ENCODE data around the gene ADAM23. TPM values are rescaled to one million over a fixed set of nuclear protein-coding genes. Genes with fewer than 3 reads are reported as not detected.
"Not testable (repeated sequence)": the region's sequence is repeated elsewhere in the genome, so short reads cannot be mapped to it uniquely, and the experiment has no call there.

Gene ADAM23
- polyA plus RNA-seq, 2 of the 4 experiments (the other 2 are of a cell fraction): 6.1 to 7.8 TPM

DNA sequence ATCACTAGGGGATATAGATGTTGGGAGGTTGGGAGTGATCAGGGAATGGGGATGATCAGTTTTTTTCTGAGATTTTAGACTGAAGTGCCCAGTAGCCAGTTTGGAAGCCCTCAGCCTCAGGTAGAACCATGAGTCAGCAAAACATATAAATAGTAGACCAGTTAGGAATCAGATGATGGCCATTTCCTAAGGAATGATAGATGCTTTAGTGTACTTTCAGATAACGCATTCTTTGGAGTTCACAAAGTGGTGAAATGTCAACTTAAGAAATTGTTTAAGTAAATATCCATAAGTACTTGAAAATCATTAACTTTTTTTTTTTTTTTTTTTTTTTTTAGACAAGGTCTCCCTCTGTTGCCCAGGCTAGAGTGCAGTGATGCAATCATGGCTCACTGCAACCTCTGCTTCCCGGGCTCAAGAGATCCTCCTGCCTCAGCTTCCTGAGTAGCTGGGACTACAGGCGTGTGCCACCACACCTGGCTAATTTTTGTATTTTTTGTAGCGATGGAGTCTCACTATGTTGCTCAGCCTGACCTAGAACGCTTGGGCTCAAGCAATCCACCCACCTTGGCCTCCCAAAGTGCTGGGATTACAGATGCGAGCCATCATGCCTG lies 40.3 kb upstream of the ADAM23 start:
- TF ChIP-seq NFE2L2 (conservative IDR thresholded peaks at IDR 0.05; ENCODE audit: low read length): peak; percentile 79
- peak; percentile 97 for TF ChIP-seq MAFK (IDR thresholded peaks at IDR 0.05; ENCODE audit: partially characterized antibody)
- peak; percentile 34; a peak in 2 of 4 replicates for TF ChIP-seq CEBPB (IDR thresholded peaks at IDR 0.05)
- peak; percentile 30; the same call in 1 of the 2 replicates for TF ChIP-seq GATA3 (IDR thresholded peaks at IDR 0.05; ENCODE audit: borderline replicate concordance)
- H3K4me3 ChIP-seq, H3K9me3 ChIP-seq, POLR2A ChIA-PET, FAIRE-seq, CTCF ChIA-PET, H3K4me1 ChIP-seq: not testable (repeated sequence)
- Histone ChIP-seq H3K4me2 (peak overlapping the region; percentile 10; the same call in 1 of the 3 replicates), H3K27ac (peak overlapping the region in 1 of 2 experiments; percentile 59; a peak in 2 of 6 replicates)
- WGBS (ENCODE audit: missing lambda C conversion rate): 61% methylated on average over 6 of the region's 6 CpGs
- ATAC-seq: peak in 1 of 2 experiments; percentile 73; a peak in 3 of 6 replicates
- peak; percentile 4 to 52 for DNase-seq (ENCODE audit: low read depth in 1 of 2, low spot score in 1 of 2)

DNA sequence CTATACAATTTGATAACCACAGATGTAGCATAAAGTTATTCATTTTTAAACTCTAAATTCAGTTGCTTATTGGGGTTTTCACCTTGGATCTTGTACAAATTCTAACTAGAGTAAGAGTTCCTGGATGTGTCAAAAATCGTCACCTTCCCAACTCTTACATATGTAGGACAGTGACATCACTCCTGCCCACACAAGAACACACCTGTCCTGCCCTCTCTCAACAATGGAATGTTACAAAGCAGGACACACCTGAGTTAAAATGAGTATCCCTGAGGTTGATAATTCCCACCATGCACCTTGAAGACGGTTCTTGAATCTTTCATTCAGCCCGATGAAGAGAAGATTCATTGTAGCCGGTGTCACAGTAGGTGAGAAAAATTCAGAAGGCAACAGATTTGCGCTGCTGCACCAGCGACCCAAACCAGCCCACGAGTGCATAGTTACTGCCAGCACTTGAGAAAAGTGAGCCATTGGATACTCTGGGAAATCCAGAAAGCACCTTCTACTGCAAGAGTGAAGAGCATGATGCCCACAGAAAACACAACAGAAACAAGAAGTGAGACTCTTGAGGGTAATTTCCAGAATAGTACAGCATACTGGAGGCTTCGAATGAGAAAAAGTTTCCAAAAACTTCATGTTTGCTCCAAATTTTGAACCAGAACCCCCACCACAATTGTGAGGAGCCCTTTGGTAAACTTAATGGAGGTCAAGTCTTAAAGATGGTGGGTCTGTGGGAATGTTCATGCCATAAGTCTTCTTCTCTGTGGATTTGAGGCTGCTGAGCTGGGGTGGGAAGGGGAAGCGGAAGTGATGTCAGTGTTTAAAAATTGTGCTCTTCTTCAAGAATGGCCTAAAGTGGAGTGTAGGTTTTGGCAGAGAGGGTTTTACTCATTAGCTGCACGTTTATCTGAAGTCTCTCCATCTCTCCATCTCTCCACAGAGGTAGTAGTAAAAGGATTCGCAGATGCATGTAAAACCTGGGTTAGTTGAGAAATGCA lies 34.7 kb upstream of the ADAM23 start:
- H3K4me3 ChIP-seq: no peak overlapping the region
- DNase-seq (ENCODE audit: low read depth in 1 of 2, low spot score in 1 of 2) (no peak), FAIRE-seq (no peak), ATAC-seq (no peak)
- H3K4me1 ChIP-seq: no peaks in the 10 kb centered on the region
- H3K9me3 ChIP-seq: no peaks in the 10 kb centered on the region
- WGBS (ENCODE audit: missing lambda C conversion rate): 48% methylated on average over 11 of the region's 11 CpGs
- ChIA-PET POLR2A (no interaction called here), CTCF (no interaction called here)
- no peak overlapping the region for H3K4me2 ChIP-seq
- TF ChIP-seq ZNF302 (CRISPR knock-in tag; IDR thresholded peaks at IDR 0.05): no peak
- no peak for TF ChIP-seq FOXS1 (CRISPR knock-in tag; IDR thresholded peaks at IDR 0.05)
- TF ChIP-seq EHF (CRISPR knock-in tag; IDR thresholded peaks at IDR 0.05): no peak
- no peak for TF ChIP-seq TFCP2L1 (CRISPR knock-in tag; IDR thresholded peaks at IDR 0.05)
- TF ChIP-seq TP53 (CRISPR knock-in tag; IDR thresholded peaks at IDR 0.05): no peak
- no peak for TF ChIP-seq MAZ (IDR thresholded peaks at IDR 0.05; ENCODE audit: borderline replicate concordance, low read depth, low read length)
- TF ChIP-seq HDAC2 (IDR thresholded peaks at IDR 0.05): no peak
- TF ChIP-seq POLR2A (IDR thresholded peaks at IDR 0.05; ENCODE audit: low read length): no peak
- no peak for TF ChIP-seq JUNB (IDR thresholded peaks at IDR 0.05)
- no peak for TF ChIP-seq SREBF2 (IDR thresholded peaks at IDR 0.05)
- no peak for TF ChIP-seq HOXB13 (CRISPR knock-in tag; IDR thresholded peaks at IDR 0.05; ENCODE audit: low read depth)
- no peak for TF ChIP-seq NPAS2 (CRISPR knock-in tag; IDR thresholded peaks at IDR 0.05; ENCODE audit: borderline replicate concordance)
- no peak for TF ChIP-seq CBX2 (IDR thresholded peaks at IDR 0.05; ENCODE audit: borderline replicate concordance, low read depth)
- TF ChIP-seq, protein P1, sequence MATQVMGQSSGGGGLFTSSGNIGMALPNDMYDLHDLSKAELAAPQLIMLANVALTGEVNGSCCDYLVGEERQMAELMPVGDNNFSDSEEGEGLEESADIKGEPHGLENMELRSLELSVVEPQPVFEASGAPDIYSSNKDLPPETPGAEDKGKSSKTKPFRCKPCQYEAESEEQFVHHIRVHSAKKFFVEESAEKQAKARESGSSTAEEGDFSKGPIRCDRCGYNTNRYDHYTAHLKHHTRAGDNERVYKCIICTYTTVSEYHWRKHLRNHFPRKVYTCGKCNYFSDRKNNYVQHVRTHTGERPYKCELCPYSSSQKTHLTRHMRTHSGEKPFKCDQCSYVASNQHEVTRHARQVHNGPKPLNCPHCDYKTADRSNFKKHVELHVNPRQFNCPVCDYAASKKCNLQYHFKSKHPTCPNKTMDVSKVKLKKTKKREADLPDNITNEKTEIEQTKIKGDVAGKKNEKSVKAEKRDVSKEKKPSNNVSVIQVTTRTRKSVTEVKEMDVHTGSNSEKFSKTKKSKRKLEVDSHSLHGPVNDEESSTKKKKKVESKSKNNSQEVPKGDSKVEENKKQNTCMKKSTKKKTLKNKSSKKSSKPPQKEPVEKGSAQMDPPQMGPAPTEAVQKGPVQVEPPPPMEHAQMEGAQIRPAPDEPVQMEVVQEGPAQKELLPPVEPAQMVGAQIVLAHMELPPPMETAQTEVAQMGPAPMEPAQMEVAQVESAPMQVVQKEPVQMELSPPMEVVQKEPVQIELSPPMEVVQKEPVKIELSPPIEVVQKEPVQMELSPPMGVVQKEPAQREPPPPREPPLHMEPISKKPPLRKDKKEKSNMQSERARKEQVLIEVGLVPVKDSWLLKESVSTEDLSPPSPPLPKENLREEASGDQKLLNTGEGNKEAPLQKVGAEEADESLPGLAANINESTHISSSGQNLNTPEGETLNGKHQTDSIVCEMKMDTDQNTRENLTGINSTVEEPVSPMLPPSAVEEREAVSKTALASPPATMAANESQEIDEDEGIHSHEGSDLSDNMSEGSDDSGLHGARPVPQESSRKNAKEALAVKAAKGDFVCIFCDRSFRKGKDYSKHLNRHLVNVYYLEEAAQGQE (IDR thresholded peaks at IDR 0.05): no peak
- TF ChIP-seq, protein P2, sequence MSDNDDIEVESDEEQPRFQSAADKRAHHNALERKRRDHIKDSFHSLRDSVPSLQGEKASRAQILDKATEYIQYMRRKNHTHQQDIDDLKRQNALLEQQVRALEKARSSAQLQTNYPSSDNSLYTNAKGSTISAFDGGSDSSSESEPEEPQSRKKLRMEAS (IDR thresholded peaks at IDR 0.05): no peak
- TF ChIP-seq PHF8 (IDR thresholded peaks at IDR 0.05; ENCODE audit: borderline replicate concordance, low read depth): no peak
- no peak for TF ChIP-seq RAD21 (conservative IDR thresholded peaks at IDR 0.05 in 1 of 2, IDR thresholded peaks at IDR 0.05 in 1 of 2)
- TF ChIP-seq ZFP36 (IDR thresholded peaks at IDR 0.05; ENCODE audit: borderline replicate concordance, partially characterized antibody): no peak
- H3K27ac ChIP-seq: no peak overlapping the region

All from A549 (cell line).